GM18870 (cell line): ENCODE results near the gene SPRR3.
A peak's percentile ranks its signal among the peaks of the same experiment; 100 is the strongest.

Experiments used
- ATAC-seq: cut with Tn5 transposase; IDR thresholded peaks from one replicate; pipeline ENCODE4 v1.9.1; 2021; ENCODE audit warnings: moderate library complexity; ENCODE audit not compliant: unreplicated experiment

The SPRR3 gene, protein sequence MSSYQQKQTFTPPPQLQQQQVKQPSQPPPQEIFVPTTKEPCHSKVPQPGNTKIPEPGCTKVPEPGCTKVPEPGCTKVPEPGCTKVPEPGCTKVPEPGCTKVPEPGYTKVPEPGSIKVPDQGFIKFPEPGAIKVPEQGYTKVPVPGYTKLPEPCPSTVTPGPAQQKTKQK

DNA sequence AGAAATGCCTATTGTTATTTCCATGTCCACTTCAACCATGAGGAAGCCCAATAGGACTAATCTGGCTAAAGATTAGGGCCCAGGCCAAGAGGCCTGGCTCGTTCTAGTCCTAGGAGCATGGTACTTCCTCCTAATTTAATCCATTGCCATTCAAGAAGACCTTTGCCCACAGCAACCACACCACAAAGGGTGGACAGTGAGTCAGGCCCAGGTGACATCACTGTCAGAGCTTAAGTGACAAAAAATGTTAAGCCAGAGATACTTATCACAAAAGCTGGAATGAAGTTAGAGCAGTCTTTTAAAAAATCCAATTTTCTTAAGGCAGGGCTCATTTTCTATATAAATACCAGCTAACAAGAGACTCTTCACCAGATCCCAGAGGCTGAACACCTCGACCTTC lies at the start of gene SPRR3:
Gene SPRR3, plus strand, starts transcription at position 368 of the 400 bp plus-strand sequence. CDS start 1,272 bp downstream, outside the sequence.
- ATAC-seq: no peak

DNA sequence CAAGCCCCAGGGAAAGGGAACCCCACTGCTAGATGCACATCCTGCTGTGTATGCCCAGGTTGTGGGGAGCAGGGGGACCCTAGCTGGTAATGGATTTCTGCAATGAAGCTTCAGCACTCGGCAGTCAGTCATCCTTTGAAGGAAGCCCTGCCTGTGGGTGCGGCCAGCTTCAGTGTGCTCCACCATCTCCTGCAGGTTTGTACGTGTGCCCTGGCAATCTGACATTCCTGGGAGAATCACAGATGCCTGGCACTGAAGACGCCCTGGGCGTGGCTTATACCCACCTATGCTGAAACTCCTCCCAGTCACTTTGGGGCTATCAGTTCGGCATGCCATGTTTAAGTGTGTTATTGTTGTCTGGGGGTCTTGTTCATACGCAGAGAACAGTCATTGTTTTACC lies 47.8 kb upstream of the SPRR3 start:
- no peak for ATAC-seq

DNA sequence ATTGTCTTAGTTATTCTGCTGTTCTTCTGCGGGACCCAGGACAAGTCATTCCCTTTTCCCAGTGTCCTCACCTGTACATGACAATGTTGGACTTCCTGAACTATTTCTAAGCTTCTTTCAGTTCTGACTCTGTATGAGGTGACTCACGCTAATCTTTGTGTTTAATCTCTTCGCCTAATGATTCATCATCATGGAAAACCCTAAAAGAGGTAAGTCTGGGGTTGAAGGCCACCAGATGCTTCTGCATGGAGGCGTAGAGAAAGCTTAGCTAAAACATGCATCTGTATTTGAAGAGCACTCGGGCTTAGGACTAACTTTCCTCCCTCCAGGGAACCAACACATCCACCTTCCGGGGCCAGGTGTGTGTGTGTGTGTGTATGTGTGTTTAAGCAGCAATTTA lies 47.1 kb upstream of the SPRR3 start:
- ATAC-seq: no peak

DNA sequence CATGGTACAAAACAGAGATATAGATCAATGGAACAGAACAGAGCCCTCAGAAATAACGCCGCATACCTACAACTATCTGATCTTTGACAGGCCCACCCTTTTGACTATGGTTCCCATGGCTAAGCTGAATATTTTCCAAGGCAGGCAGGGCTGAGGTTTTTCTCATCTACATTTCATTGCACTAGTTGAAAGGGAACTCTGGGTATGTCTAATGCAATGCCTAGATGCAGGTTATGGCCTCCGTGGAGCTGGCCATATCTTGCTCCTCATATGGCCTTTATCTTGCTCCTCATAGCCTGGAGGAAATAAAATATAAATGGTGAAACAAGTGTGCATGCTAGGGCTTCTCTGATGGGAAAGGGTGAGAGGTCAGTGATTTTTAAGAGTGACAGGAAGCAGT lies 44.0 kb upstream of the SPRR3 start:
- ATAC-seq: no peak

DNA sequence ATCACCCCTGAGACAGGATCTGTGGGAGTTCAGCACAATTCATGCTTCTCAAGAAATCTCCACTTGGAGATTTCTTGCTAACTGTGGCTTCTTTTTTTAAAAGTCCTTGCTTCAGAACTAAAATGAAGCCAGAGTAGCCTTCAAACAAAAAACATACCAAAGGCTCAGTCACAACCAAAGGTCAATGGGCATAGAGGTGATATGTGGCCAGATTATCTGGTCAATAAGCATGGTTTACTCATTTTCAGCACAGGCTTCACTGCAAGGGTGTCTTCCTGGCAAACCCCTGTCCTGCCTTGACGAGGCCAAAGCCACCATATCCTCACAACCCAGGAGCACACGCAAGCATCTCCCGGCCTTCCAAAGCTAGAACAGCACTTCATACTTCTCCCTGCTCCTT lies 42.3 kb upstream of the SPRR3 start:
- no peak for ATAC-seq

DNA sequence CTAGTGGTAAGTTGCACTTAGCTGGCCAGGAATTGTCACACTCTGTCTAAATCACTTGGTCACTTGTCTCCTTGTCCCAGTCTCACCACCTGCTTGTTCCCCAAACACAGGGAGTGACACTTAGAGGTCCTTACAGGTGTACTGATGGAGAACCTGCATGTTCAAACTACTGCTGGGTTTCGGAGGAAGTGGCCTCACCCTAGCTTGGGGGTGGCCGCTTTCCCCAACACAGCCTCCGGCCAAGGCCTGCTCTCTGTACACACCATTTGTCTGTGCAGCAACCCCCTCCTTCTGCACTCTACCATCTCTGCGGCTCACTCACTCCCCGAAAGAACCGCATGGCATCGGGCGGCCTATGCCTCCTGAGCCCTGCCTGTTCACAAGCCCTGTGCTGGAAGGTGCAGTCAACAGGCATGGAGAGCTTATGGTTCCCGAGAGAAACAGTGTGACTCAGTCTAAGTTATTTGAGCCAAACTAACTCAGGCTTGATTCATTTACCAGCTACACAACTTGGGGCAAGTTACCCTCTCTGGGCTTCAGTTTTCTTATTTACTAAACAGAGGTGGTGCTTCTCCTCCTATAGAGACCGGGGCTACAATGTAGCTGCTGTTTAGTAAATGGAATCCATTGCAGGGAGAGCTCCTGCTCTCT lies 41.6 kb upstream of the SPRR3 start:
- no peak for ATAC-seq

DNA sequence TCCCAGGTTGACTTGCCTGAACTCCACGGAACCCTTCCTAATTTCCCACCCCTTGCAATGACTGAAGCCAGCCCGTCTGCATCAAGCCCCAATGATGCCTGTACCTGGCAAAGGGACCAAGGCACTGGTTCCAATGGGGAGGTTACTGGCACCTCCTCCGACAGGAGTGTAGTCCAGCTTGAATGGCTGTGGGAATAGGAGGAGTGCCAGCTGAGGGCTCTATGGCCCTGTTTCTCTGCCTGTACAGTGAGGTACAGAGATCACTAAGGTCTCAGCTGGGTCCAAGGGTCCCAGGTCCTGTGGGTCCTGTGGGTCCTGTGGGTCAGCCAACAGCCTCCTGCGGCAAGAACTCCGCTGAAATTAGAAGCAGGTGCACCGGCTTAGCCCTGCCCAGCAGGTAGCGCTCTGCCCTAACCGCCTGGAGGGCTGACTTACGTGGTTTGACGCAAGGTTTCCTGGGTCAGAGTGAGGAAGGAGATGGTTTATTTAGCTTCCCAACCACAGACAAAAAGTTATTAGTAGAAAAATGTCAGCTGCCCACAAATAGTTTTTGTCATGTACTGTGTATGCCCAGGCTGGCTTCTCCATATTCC lies 41.0 kb upstream of the SPRR3 start:
- ATAC-seq: no peak

DNA sequence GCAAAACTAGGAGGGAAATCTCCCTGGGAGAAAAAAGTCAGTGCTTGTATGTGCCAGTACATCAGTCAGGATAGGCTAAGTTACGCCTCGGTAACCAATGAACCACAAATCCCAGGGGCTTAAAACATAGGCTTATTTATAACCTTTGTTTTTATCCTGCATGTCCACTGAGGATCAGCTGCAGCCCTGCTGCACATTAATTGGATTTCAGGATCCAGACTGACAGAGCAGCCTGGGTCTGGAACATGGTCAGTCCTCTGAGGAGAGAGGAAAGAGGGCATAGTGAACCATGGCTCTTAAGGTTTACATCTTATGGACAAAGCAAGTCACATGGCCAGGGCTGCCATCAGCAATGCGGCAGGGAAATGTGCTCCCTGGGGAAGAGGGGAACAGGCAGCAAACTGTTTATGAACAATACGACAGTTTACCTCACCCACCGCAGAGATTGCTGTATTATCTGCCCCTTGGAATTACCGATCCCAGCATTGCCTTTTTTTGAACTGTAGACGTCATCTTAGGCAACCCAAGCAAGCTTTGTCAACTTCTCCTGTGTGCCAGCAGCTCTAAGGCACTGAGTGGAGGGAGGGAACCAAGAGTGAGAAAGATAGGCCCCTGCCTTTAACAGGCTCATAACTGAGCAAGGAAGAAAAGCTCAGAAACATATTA lies 40.2 kb upstream of the SPRR3 start:
- no peak for ATAC-seq

DNA sequence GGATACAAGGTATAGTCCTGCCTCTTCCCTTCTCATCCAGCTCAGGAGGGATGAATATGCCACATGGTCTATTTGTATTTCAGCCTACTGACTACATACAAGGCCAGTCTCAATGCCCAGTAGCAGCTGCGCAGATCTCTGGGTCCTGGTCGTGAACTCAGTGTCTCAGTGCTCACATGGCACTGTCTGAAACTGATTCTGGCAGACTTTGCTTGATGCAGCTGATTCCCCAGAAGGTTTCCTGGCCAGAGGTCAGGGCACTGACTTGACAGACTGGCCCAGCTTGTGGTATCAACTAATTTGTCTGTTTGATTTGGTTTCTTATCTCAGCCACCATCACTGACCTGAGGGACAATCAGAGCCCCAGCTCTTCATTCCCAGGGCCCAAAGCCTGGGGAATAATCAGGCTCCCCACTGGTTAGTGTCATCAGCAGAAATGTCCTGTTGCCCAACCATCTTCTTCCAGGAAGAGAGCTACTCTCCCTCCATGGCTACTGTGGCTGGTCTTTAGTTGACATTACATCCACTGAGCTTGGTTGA lies 38.6 kb upstream of the SPRR3 start:
- no peak for ATAC-seq

DNA sequence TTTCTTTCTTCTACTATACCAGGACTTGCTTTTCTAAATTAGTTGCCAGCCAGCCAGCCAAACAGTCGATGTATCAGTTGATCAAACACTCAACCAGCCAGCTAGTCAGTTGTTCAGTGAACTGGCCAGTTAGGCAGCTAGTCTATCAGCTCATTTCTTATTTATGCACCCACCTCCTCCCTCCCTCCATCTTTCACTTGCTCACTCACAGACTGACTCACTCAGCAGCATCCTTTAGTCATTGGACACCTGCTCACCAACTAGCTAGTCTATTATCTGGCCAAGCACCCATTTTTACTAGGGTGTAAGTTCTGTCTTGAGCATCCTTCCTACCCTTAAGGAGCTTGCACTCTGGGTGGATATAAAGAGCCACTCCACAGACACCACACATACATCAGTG lies 37.0 kb upstream of the SPRR3 start:
- no peak for ATAC-seq

DNA sequence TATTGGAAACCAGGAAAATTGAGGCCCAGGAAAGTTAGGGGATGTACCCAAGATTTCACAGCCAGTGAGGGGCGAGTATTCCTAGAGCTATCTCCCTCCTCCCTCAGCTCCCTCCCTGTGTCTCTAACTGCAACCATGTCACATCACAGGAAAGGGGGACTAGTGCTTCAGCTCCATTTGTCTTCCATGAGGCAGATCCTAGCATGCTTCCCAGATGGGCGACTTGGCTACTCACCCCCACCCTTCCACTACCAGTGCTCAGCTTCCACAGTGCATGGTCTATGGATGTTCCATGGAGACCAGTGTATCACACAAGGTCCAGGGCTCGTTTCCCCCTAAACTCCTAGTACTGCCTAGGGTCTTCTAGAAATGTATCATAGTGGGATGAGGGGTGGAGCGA lies 35.7 kb upstream of the SPRR3 start:
- no peak for ATAC-seq

DNA sequence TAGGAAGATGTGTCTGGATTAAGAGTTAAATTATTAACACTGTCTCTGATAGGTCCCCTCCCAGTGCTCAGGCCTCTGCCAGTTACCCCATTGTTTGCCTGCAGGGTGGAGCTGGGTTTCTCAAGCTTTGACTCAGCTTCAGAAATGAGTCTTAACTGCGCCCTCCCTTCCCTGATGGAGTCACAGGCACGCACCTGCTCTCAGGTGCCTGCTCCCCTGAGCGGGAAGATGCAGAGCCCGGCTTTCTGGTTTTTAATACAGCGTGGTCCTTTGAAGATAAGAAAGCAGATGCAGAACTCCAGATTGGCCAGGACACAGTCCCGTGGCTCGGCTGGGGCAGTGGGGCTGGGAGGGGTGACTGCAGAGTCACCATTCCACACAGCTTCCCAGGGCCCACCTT lies 34.3 kb upstream of the SPRR3 start:
- no peak for ATAC-seq

DNA sequence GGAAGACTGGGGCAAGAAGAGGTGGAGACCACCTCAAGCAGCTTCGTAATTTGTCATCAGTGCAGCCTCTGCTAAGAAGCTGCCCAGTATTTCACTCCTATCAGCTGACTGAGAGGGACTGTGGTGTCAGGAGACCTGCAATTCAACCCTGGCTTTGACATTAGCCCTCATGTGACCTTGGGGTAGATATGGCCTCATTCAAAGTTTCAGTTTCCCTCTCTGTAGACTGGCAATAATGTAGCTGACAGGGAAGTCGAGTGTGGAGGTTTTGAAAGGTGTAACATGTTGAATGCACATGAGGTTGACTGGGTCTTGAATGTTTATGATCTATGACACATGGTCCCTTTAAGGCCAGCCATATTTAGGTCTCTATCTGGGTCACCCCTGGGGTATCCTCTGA lies 33.3 kb upstream of the SPRR3 start:
- ATAC-seq: peak; percentile 96

DNA sequence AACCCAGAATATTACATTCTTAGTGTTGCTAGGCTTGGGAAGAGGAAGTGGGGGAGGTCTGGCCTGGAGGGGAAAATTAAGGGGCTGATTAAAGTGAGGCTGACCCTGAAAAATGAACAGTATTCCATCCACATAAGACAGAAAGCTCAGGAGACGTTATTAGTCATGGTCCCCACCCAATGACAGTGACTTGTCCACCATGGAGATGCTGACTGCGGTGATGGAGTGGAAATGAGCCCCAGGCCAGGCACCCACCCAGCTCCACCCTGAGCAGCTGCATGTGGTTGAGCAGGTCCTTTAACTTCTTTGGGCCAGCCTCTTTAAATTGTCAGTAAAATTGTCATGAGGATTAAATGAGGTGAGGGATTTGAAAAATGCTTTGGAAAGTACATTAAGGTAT lies 32.5 kb upstream of the SPRR3 start:
- no peak for ATAC-seq

DNA sequence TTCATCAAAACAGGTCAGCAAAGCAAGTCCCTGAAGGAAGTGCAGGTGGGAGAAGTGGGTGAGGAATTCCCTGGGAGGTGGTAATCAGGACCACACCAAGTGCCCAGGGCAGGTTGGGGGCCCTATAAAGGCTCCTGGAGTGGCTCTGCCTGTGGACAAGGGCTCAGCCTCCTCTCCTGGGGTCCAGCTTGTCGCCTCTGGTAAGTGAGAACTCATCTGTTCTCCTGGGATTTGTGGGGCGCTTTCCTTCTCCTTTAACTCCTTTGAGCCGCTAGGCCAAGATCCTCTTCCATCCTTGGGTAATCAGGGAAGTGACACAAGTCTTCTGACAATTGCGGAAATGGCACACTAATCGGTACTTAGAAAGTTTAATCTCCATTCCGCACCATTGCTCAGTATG lies 31.1 kb upstream of the SPRR3 start, which contains the start of gene SPRR4:
Gene SPRR4, plus strand, starts transcription at position 154 of the 400 bp plus-strand sequence. CDS start 1,243 bp downstream, outside the sequence.
- ATAC-seq: no peak

DNA sequence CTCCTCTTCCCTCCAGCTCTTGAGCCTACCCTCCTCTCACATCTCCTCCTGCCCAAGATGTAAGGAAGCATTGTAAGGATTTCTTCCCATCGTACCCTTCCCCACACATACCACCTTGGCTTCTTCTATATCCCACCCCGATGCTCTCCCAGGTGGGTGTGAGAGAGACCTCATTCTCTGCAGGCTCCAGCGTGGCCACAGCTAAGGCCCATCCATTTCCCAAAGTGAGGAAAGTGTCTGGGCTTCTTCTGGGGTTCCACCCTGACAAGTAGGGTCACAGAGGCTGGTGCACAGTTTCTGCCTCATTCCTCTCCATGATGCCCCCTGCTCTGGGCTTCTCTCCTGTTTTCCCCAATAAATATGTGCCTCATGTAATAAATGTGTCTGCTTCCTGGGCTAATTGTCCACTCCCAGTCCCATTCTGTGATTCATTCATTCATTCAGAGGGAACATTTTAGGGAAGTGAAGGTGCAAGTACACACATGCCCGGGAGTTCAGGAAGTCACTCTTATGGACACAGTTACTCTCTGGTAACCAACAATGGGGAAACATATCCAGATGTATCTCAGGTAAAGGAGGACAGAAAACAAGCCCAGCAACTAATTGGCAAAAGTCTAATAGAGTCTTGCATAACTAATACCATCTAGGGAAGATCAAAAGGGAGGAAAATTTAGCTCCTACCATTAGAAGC lies 29.2 kb upstream of the SPRR3 start:
- ATAC-seq: no peak

DNA sequence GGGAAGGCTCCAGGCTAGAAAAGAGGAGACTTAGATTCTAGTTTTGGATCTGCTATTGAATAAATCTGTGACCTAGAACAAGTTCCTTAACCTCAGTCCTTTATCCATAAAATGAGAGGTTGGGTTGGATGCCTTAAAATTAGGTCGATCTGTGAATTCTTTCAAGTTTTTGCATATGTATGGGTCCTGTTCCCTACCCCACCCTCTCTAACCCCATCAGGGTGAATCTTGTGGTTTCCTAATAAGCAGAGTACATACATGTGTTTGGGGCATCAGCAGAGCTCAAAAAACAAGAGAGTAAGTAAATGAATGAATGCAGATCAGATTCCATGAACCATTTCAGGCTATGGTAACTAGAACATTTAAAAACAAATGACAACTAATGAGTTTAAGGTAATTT lies 24.9 kb upstream of the SPRR3 start:
- no peak for ATAC-seq

DNA sequence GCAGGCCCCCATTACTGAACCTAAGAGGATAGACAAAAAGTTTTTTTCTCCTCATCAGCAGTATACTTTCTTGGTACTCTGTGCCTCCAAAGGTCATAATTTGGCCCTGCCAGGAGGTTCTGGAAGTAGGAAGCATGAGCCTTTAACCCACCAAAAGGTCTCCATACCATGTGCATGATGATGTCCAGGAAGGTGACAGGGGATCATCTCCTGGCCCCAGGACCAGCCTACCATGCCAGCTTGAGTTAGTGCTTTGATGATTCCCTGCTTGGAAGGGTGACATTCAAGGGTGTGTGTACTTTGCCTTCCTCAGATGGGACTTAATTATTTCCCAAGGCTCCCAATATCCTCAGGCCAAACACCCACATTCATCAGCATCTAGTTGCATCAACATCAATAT lies 23.9 kb upstream of the SPRR3 start:
- ATAC-seq: no peak

DNA sequence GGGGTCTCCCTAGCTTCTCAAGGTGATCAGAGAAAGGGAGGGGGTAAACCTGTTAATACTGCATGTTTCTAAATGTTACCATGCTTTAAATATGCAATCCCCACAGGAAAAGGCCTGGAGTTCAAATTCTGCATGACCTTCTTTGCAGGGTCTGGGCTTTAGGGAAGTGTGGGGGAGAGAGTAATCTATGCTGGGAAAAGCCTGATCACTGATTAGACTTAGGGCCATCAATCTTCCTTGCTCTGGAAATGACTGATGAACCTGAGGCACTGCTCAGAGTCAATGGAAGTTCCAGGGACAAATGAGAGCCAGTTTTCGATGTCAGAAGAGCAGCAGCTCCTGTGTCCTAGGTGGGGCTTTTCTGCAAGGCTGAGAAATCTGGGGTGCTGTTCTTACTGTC lies 20.9 kb upstream of the SPRR3 start:
- no peak for ATAC-seq

DNA sequence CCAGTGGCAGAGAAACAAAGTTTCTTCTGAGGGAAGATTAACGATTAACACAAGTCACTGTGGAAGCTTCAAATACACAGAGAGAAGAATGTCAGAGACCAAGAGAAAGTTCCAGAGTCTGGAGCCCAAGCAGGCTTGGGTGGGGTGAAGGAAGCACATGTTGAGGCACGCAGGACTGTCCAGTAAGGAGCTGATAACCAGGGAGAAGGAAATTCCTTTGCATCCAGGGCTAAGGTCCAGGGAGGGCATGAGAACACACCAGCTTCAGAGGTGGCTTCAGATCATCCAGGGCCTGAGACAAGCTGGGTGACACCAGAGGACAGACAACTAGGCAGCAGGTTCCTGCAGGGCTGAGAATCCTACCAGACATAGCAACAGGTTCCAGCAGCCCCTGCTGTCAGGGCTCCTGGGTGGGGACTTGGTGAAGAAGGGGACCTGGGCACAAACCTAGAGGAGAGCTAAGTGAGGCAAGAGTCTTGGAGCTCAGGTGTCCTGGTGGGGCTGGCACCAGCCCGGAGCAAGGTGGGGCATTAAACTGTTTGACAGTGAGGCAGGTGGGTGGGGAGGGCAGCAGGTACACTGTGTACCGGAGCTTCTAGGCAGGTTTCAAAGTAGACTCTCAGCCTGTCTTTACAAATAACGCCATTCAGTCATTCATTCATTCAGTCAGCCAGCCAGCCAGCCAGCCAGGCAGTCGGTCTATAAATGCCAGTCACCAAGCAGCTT lies 20.2 kb upstream of the SPRR3 start:
- no peak for ATAC-seq

DNA sequence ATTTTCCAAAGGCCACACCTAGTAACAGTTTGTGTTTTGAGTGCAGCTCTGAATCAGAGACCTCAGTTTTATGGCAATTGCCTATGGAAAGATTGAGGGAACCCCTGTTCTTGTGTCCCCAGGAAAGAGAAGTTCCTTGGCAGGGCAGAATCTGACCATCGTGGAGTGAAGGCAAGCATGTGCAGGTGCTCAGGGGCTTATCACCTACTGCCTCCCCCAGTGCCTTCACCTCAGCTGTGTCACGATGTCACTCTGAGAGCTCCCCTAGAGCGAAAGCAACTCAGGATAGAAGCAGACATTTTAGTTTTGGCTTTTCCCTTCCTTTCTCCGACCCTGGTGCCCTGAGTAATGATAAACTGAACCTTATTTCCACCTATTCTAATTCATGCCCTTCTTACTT lies 19.5 kb upstream of the SPRR3 start:
- no peak for ATAC-seq
